Adrenal gland (tissue), 5 donors: ENCODE results near the gene SEMA7A.

Experiments
- CTCF ChIP-seq, 6 experiments: fragments of 450-650 bp in 4 of 6; fragments of 200-600 bp in 2 of 6; sonication (generic) in 1 of 6; IDR thresholded peaks; 1 replicate in 5 of 6; 2 replicates in 1 of 6; pipeline versions ENCODE4 v1.5.1 to v1.8.0; 2016 to 2021; ENCODE audit warnings: antibody characterized with exemption in 6 of 6, mild to moderate bottlenecking in 2 of 6, moderate library complexity in 1 of 6
- POLR2A ChIP-seq, 2 donors: fragments of 450-650 bp; IDR thresholded peaks; one replicate each; pipeline ENCODE4 v1.6.1; 2017; ENCODE audit warnings: antibody characterized with exemption in 2 of 2, mild to moderate bottlenecking in 2 of 2, moderate library complexity in 1 of 2
- donor health status: DM: no; HTN: no; CAD: no.

GRCh38 chr15:74460871-74461846, 27.4 kb upstream of the SEMA7A start, which contains the start of gene UBL7:
- TF ChIP-seq CTCF (IDR thresholded peaks at IDR 0.05) (no peak), POLR2A (IDR thresholded peaks at IDR 0.05) (peak; percentile 60 to 86)
